Liver (tissue), 9 donors: ENCODE data around the gene SIPA1L3. TPM values are rescaled to one million over a fixed set of nuclear protein-coding genes. Genes with fewer than 3 reads are reported as not detected.

Experiments
- DNase-seq: peaks from one replicate; pipeline ENCODE4 v3.0.0-alpha.2; 2017; ENCODE audit warnings: low spot score
- H3K27ac ChIP-seq, 2 donors: one replicate each; pipeline ENCODE4 v1.7.0; 2013; ENCODE audit warnings: inconsistent platforms in 2 of 2, low read length in 2 of 2, control low read depth in 1 of 2, low read depth in 1 of 2, mild to moderate bottlenecking in 1 of 2
- H3K27me3 ChIP-seq, 4 donors: one replicate each; pipeline versions ENCODE4 v1.6.1 to v1.7.0; 2013; ENCODE audit warnings: low read length in 3 of 4, inconsistent platforms in 1 of 4, mild to moderate bottlenecking in 1 of 4, moderate library complexity in 1 of 4; ENCODE audit not compliant: control insufficient read depth in 4 of 4, insufficient read depth in 4 of 4
- H3K36me3 ChIP-seq, 4 donors: one replicate each; pipeline versions ENCODE4 v1.6.1 to v1.7.0; 2013; ENCODE audit warnings: low read length in 3 of 4, mild to moderate bottlenecking in 3 of 4, low read depth in 1 of 4, moderate library complexity in 1 of 4; ENCODE audit not compliant: control insufficient read depth in 4 of 4, insufficient read depth in 3 of 4
- H3K4me1 ChIP-seq, 4 donors: one replicate each; pipeline versions ENCODE4 v1.6.1 to v1.7.0; 2013; ENCODE audit warnings: low read length in 3 of 4, mild to moderate bottlenecking in 3 of 4, moderate library complexity in 1 of 4; ENCODE audit not compliant: control insufficient read depth in 4 of 4, insufficient read depth in 4 of 4
- H3K4me3 ChIP-seq, 3 donors: one replicate each; pipeline versions ENCODE4 v1.6.1 to v1.7.0; 2013; ENCODE audit warnings: low read length in 3 of 3, control low read depth in 1 of 3, low read depth in 1 of 3, mild to moderate bottlenecking in 1 of 3
- H3K9ac ChIP-seq, 2 donors: one replicate each; pipeline ENCODE4 v1.7.0; 2013; ENCODE audit warnings: low read length in 2 of 2, mild to moderate bottlenecking in 2 of 2, moderate library complexity in 2 of 2, control low read depth in 1 of 2, low read depth in 1 of 2
- H3K9me3 ChIP-seq, 4 donors: one replicate each; pipeline versions ENCODE4 v1.6.1 to v1.7.0; 2013; ENCODE audit warnings: low read length in 3 of 4; ENCODE audit not compliant: control insufficient read depth in 4 of 4
- CTCF ChIP-seq: fragments of 150-350 bp; IDR thresholded peaks from 2 replicates; pipeline ENCODE4 v1.5.1; 2017; ENCODE audit warnings: improper control_type of control experiment, low read depth, low read length; ENCODE audit not compliant: missing input control
- EGR1 ChIP-seq, 2 donors: IDR thresholded peaks; 2 replicates each; pipeline ENCODE4 v1.6.1; 2016 to 2018; ENCODE audit warnings: antibody characterized with exemption in 2 of 2, low read depth in 2 of 2
- FOXA1 ChIP-seq: IDR thresholded peaks from 2 replicates; pipeline ENCODE4 v1.6.1; 2016; ENCODE audit warnings: antibody characterized with exemption
- FOXA2 ChIP-seq: IDR thresholded peaks from 2 replicates; pipeline ENCODE4 v1.6.1; 2016; ENCODE audit warnings: antibody characterized with exemption
- GABPA ChIP-seq, 2 donors: IDR thresholded peaks in 1 of 2; conservative IDR thresholded peaks in 1 of 2; 2 replicates each; pipeline ENCODE4 v1.6.1; 2016; ENCODE audit warnings: antibody characterized with exemption in 2 of 2, mild to moderate bottlenecking in 1 of 2, moderate library complexity in 1 of 2
- HNF4A ChIP-seq, 2 donors: conservative IDR thresholded peaks; 2 replicates each; pipeline ENCODE4 v1.6.1; 2016; ENCODE audit warnings: antibody characterized with exemption in 2 of 2, mild to moderate bottlenecking in 2 of 2
- HNF4G ChIP-seq: IDR thresholded peaks from 2 replicates; pipeline ENCODE4 v1.6.1; 2016; ENCODE audit warnings: antibody characterized with exemption
- JUND ChIP-seq, 2 donors: IDR thresholded peaks; 2 replicates each; pipeline ENCODE4 v1.6.1; 2016; ENCODE audit warnings: antibody characterized with exemption in 2 of 2
- MAX ChIP-seq: IDR thresholded peaks from 2 replicates; pipeline ENCODE4 v1.6.1; 2016; ENCODE audit warnings: antibody characterized with exemption
- NR2F2 ChIP-seq: IDR thresholded peaks from 2 replicates; pipeline ENCODE4 v1.6.1; 2016; ENCODE audit warnings: antibody characterized with exemption
- RAD21 ChIP-seq, 2 donors: IDR thresholded peaks; 2 replicates each; pipeline ENCODE4 v1.6.1; 2016; ENCODE audit warnings: antibody characterized with exemption in 2 of 2, mild to moderate bottlenecking in 2 of 2
- RXRA ChIP-seq, 2 donors: IDR thresholded peaks; 2 replicates each; pipeline ENCODE4 v1.6.1; 2017 to 2018; ENCODE audit warnings: antibody characterized with exemption in 2 of 2, mild to moderate bottlenecking in 1 of 2
- SP1 ChIP-seq: IDR thresholded peaks from 2 replicates; pipeline ENCODE4 v1.6.1; 2018; ENCODE audit warnings: antibody characterized with exemption, mild to moderate bottlenecking
- TAF1 ChIP-seq: conservative IDR thresholded peaks from 2 replicates; pipeline ENCODE4 v1.6.1; 2016; ENCODE audit warnings: antibody characterized with exemption, mild to moderate bottlenecking
- YY1 ChIP-seq: IDR thresholded peaks from 2 replicates; pipeline ENCODE4 v1.6.1; 2016; ENCODE audit warnings: antibody characterized with exemption, mild to moderate bottlenecking
- ZBTB33 ChIP-seq: IDR thresholded peaks from 2 replicates; pipeline ENCODE4 v1.6.1; 2016; ENCODE audit warnings: antibody characterized with exemption
- WGBS: extraction: QIAGEN DNeasy Blood & Tissue Kit; methylation state at CpG from one replicate; pipeline ENCODE4 v1.1.7; 2013; 5-methylcytosine and 5-hydroxymethylcytosine counted together
- polyA plus RNA-seq, 2 donors: library from polyadenylated mRNA; stranded (reverse) in 1 of 2; unstranded in 1 of 2; fragments of 200-250 nt in 1 of 2; fragments of >200 nt in 1 of 2; fragmentation: Nextera tagmentation in 1 of 2; extraction: Ambion mirVana in 1 of 2; gene quantifications; one replicate each; pipeline versions ENCODE4 v1.2.1 to v1.2.3, GENCODE V29; 2013 to 2015
- total RNA-seq, 2 donors: library from RNA; depleted of rRNA; stranded (reverse); fragments of >200 nt; gene quantifications; one replicate each; pipeline ENCODE4 v1.2.3, GENCODE V29; 2014
- TF ChIP-seq, protein P1 (sequence below): IDR thresholded peaks from 2 replicates; pipeline ENCODE4 v1.6.1; 2016; ENCODE audit warnings: antibody characterized with exemption, mild to moderate bottlenecking
- TF ChIP-seq, protein P2 (sequence below): IDR thresholded peaks from 2 replicates; pipeline ENCODE4 v1.6.1; 2016; ENCODE audit warnings: antibody characterized with exemption
- donor health status: healthy.
- donor health status: healthy.
- donor health status: healthy.
- donor health status: healthy.
- donor health status: healthy.

Gene SIPA1L3
- total and polyA plus RNA-seq, 4 donors, result 2.4 to 10.0 (median 4.4) TPM

DNA sequence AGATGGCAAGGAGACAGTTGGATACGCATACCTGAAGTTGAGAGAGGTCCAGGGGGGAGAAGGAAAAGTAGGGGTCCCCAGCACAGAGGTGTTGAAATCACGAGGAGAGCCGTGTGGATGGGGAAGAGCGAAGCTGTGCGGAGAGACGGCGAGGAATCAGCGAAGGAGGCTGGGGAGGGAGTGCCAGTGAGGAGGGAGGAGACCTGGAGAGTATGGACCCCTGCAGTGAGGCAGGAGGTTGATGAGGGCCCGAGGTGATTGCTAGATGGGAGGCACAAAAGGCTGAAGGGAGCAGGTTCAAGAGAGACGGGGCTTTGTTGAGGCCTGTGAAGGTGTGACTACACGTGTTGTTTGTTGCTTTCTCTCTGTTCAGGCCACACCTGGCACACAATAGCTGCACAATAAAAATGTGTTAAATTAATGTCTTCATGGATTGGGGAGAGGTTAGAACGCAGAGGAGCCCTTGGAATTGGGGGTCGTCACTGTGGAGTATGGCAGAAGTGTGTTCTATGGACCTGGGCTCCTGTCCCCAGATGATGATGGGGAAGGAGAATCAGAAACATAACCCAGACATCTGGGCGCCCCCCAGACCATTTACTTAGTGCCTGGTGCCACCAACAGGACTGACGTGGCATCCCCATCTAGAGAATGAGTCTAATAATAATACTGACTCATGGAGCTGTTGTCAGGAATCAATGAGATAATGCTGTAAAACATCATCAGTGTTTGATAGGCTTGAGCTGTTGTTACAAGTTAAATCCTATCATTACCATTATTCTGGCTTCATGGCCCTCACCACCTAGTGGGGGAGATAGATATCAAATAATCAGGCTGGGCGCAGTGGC lies 137.5 kb downstream of the SIPA1L3 start:
- no peaks in the 10 kb centered on the region for H3K4me1 ChIP-seq
- no peak overlapping the region for H3K4me3 ChIP-seq
- no peak overlapping the region for H3K27ac ChIP-seq
- H3K9ac ChIP-seq, result no peak overlapping the region
- peak; percentile 9 to 18 for TF ChIP-seq RAD21 (IDR thresholded peaks at IDR 0.05)
- TF ChIP-seq, protein P1, sequence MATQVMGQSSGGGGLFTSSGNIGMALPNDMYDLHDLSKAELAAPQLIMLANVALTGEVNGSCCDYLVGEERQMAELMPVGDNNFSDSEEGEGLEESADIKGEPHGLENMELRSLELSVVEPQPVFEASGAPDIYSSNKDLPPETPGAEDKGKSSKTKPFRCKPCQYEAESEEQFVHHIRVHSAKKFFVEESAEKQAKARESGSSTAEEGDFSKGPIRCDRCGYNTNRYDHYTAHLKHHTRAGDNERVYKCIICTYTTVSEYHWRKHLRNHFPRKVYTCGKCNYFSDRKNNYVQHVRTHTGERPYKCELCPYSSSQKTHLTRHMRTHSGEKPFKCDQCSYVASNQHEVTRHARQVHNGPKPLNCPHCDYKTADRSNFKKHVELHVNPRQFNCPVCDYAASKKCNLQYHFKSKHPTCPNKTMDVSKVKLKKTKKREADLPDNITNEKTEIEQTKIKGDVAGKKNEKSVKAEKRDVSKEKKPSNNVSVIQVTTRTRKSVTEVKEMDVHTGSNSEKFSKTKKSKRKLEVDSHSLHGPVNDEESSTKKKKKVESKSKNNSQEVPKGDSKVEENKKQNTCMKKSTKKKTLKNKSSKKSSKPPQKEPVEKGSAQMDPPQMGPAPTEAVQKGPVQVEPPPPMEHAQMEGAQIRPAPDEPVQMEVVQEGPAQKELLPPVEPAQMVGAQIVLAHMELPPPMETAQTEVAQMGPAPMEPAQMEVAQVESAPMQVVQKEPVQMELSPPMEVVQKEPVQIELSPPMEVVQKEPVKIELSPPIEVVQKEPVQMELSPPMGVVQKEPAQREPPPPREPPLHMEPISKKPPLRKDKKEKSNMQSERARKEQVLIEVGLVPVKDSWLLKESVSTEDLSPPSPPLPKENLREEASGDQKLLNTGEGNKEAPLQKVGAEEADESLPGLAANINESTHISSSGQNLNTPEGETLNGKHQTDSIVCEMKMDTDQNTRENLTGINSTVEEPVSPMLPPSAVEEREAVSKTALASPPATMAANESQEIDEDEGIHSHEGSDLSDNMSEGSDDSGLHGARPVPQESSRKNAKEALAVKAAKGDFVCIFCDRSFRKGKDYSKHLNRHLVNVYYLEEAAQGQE, result no peak
- TF ChIP-seq NR2F2, result no peak
- TF ChIP-seq HNF4A (conservative IDR thresholded peaks at IDR 0.05), result no peak
- no peak for DNase-seq
- WGBS, result 96% methylated on average over 16 of the region's 16 CpGs
- no peaks in the 10 kb centered on the region for H3K36me3 ChIP-seq
- no peaks in the 10 kb centered on the region for H3K9me3 ChIP-seq
- H3K27me3 ChIP-seq, result no peaks in the 10 kb centered on the region

- Histone ChIP-seq H3K27ac (no peak overlapping the region), H3K4me3 (no peak overlapping the region), H3K27me3 (no peaks in the 10 kb centered on the region), H3K36me3 (no peaks in the 10 kb centered on the region), H3K4me1 (no peaks in the 10 kb centered on the region), H3K9me3 (no peaks in the 10 kb centered on the region), H3K9ac (no peak overlapping the region)
- WGBS, result 92% methylated on average over 15 of the region's 15 CpGs
- DNase-seq, result no peak
- TF ChIP-seq, protein P1, result no peak
- TF ChIP-seq HNF4G, result no peak
- TF ChIP-seq MAX, result no peak
- no peak for TF ChIP-seq RAD21 (IDR thresholded peaks at IDR 0.05)
- no peak for TF ChIP-seq RXRA (IDR thresholded peaks at IDR 0.05)
- no peak for TF ChIP-seq ZBTB33
- no peak for TF ChIP-seq SP1
- no peak for TF ChIP-seq NR2F2
- TF ChIP-seq GABPA (IDR thresholded peaks at IDR 0.05 in 1 of 2, conservative IDR thresholded peaks at IDR 0.05 in 1 of 2), result no peak
- no peak for TF ChIP-seq FOXA1
- TF ChIP-seq FOXA2, result no peak
- no peak for TF ChIP-seq JUND (IDR thresholded peaks at IDR 0.05)
- TF ChIP-seq CTCF, result no peak
- TF ChIP-seq HNF4A (conservative IDR thresholded peaks at IDR 0.05), result no peak
- TF ChIP-seq YY1, result no peak
- TF ChIP-seq, protein P2, sequence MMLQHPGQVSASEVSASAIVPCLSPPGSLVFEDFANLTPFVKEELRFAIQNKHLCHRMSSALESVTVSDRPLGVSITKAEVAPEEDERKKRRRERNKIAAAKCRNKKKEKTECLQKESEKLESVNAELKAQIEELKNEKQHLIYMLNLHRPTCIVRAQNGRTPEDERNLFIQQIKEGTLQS, result no peak
- no peak for TF ChIP-seq TAF1
- no peak for TF ChIP-seq EGR1 (IDR thresholded peaks at IDR 0.05; ENCODE audit: low read depth in 2 of 2)
These were observed 138.7 kb downstream of the SIPA1L3 start for GRCh38 chr19:38045554-38046253.
